ENCODE data around the gene LRIG2. TPM values are rescaled to one million over a fixed set of nuclear protein-coding genes. Genes with fewer than 3 reads are reported as not detected.

Gene LRIG2
- total and polyA plus RNA-seq, 2 of the 13 experiments (the other 11 are each of a cell fraction or from before 2014, with no cell fraction given) = 8.1 to 12.2 TPM

DNA sequence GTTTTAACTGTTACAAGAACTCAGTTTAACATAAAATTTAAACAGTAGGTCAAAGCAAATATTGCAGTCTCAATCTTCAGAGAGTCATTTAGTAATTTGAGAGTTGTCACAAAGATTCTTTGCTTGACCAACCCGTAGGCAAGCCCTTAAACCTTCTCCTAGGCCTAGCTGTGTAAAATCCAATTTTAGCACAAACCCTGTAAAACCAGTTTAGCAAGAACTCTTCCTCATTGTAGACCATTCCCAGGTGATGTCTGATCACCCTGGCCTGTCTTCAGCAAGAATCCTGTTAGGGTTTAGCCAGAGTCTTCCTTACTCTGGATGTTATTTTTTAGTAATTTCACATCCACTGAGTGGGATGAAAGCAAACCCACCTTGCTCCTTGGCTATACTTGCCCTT, 30.1 kb downstream of the LRIG2 start (continued):
- TF ChIP-seq HMGXB3 (CRISPR knock-in tag; IDR thresholded peaks at IDR 0.05; ENCODE audit: borderline replicate concordance) (no peak), ZNF326 (CRISPR knock-in tag; IDR thresholded peaks at IDR 0.05; ENCODE audit: borderline replicate concordance) (no peak), HMGA1 (CRISPR knock-in tag; conservative IDR thresholded peaks at IDR 0.05) (no peak), ZBTB3 (CRISPR knock-in tag; IDR thresholded peaks at IDR 0.05; ENCODE audit: borderline replicate concordance, low read depth) (no peak)

- no peak for DNase-seq (ENCODE audit: low spot score)
- intact Hi-C loops (cut with micrococcal nuclease; ENCODE audit: unreplicated experiment) = no loop called here
Measured at GRCh38 chr1:113103977-113104376, 31.0 kb downstream of the LRIG2 start.

More at GRCh38 chr1:113103977-113104376, 31.0 kb downstream of the LRIG2 start:
- in situ Hi-C loops (cut with HindIII; ENCODE audit: extremely low pct_ligation_motif_present, low pct_unique_long_range_greater_than_20kb) = no loop called here
- no peaks in the 10 kb centered on the region for H3K9me3 ChIP-seq (ENCODE audit: low read length)
- ChIA-PET CTCF (ENCODE audit: low intra/inter-chr PET ratio, low total read pairs) (no interaction called here), POLR2A (no interaction called here)
- FAIRE-seq = no peak
- no peaks in the 10 kb centered on the region for H3K27me3 ChIP-seq (ENCODE audit: control insufficient read depth in 1 of 2, insufficient read depth in 2 of 2, low read length in 2 of 2)
- no peak overlapping the region for H2AFZ ChIP-seq (ENCODE audit: low read length)
- H3K27ac ChIP-seq (ENCODE audit: extremely low read length, insufficient read depth, low read length) = no peak overlapping the region
- H3K4me3 ChIP-seq (replicated peaks in 1 of 3; ENCODE audit: insufficient read depth in 1 of 3, low read depth in 2 of 3, low read length in 3 of 3) = no peak overlapping the region
- H3K36me3 ChIP-seq (replicated peaks in 1 of 2; ENCODE audit: control insufficient read depth in 1 of 2, insufficient read depth in 2 of 2, low read length in 2 of 2) = peaks cover 13 to 66% of the 10 kb centered on the region in 2 experiments
- H3K4me1 ChIP-seq (ENCODE audit: insufficient read depth, low read length) = no peaks in the 10 kb centered on the region
- no peak for TF ChIP-seq PAX8 (CRISPR knock-in tag; IDR thresholded peaks at IDR 0.05; ENCODE audit: borderline replicate concordance)
- TF ChIP-seq RBAK (CRISPR knock-in tag; IDR thresholded peaks at IDR 0.05) = no peak
- TF ChIP-seq TOE1 (CRISPR knock-in tag; IDR thresholded peaks at IDR 0.05) = no peak
- TF ChIP-seq SRSF1 (optimal IDR thresholded peaks at IDR 0.05; ENCODE audit: low read depth, low read length) = no peak
- H3K4me2 ChIP-seq (ENCODE audit: low read depth, low read length) = no peak overlapping the region
- BruUV-seq (replicated peaks) = no TSS peak
- no peak for ATAC-seq
- no peaks in the 10 kb centered on the region for H3K79me2 ChIP-seq (ENCODE audit: insufficient read depth, low read length)
- H4K20me1 ChIP-seq (ENCODE audit: insufficient read depth, low read length) = no peaks in the 10 kb centered on the region
- no peak overlapping the region for H3K9ac ChIP-seq (ENCODE audit: insufficient read depth, low read depth, low read length)

Measured in HepG2 (cell line).